Stomach (tissue), 4 donors: Measurements from ENCODE around the gene CCT3.

Source experiments
- POLR2A ChIP-seq, 4 donors: fragments of 450-650 bp; IDR thresholded peaks; one replicate each; pipeline ENCODE4 v1.6.1; 2016; ENCODE audit warnings: antibody characterized with exemption in 4 of 4, control low read depth in 2 of 4, mild to moderate bottlenecking in 1 of 4, moderate library complexity in 1 of 4
- POLR2AphosphoS5 ChIP-seq, 3 donors: sonication (generic); formaldehyde crosslinking; IDR thresholded peaks; one replicate each; pipeline ENCODE4 v1.6.1; 2016; ENCODE audit warnings: antibody characterized with exemption in 3 of 3

DNA sequence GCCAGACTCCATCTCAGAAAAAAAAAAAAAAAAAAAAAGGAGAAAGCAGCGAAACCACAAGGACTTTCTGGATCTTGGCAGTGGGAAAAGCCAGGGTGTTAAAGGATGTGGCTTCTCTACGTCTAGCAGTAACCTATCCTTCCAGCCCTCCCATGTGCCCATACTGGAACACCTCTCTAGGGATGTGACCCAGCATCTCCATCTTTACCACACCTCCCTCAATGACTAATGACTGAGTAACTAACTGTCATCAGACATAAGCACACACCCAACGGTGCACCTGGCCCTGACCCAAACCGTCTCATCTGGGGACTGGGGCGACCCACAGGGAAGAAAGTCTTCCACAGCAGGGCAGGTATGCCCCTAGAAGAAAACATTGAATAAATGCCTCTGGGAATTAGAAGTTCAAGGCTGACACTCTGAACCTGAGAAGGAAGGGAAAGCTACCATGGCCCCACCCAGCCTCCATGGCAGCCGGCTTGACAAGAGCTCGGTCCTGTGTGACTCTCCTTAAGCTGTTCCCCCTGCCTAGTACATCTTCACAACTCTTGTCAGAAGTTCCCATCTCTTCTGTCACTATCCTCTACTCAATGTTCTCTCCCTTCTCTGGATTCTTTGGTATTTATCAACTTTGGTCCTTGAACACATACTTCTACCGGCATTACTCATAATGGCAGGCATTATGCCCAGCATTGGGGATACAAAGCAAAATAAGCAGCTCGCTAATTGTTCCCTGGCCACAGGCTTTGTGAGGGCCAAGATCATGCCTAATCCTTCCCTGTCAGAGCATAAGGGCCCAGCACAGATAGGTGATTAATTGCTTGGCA is 75.4 kb downstream of the CCT3 start:
- TF ChIP-seq POLR2A (IDR thresholded peaks at IDR 0.05) (no peak), POLR2AphosphoS5 (IDR thresholded peaks at IDR 0.05) (no peak)
